Chondrocyte (in vitro differentiated cells): ENCODE measurements around the gene CPN2. TPM values are rescaled to one million over a fixed set of nuclear protein-coding genes. Genes with fewer than 3 reads are reported as not detected.

ENCODE experiments used
- DNase-seq: peaks from one replicate; pipeline ENCODE4 v3.0.0; 2021; ENCODE audit warnings: mixed read lengths, low spot score
- H3K27ac Mint-ChIP-seq: one replicate; pipeline ENCODE4 v1.8.0; 2021; ENCODE audit warnings: mild to moderate bottlenecking, moderate library complexity, mixed read lengths; ENCODE audit not compliant: unreplicated experiment
- H3K27me3 Mint-ChIP-seq: 2 replicates; pipeline ENCODE4 v1.8.0; 2021; ENCODE audit warnings: low read depth, mixed read lengths
- H3K36me3 Mint-ChIP-seq: 2 replicates; pipeline ENCODE4 v1.8.0; 2021; ENCODE audit warnings: low read depth, mixed read lengths
- H3K4me1 Mint-ChIP-seq: 2 replicates; pipeline ENCODE4 v1.8.0; 2021; ENCODE audit warnings: low read depth, mild to moderate bottlenecking, mixed read lengths
- H3K4me3 Mint-ChIP-seq: one replicate; pipeline ENCODE4 v1.8.0; 2021; ENCODE audit warnings: mild to moderate bottlenecking, moderate library complexity, mixed read lengths; ENCODE audit not compliant: unreplicated experiment
- H3K9me3 Mint-ChIP-seq: 2 replicates; pipeline ENCODE4 v1.8.0; 2021; ENCODE audit warnings: low read depth, mixed read lengths
- total RNA-seq: library from RNA; stranded (reverse); gene quantifications from 3 replicates; pipeline ENCODE4 v1.2.1, GENCODE V29; 2021
- TF ChIP-seq, protein P1 (sequence below): fragments of 200-600 bp; sonication (generic); IDR thresholded peaks from 2 replicates; pipeline ENCODE4 v1.5.0; 2021; ENCODE audit warnings: antibody characterized with exemption, mild to moderate bottlenecking, moderate library complexity

CPN2 gene
- total RNA-seq, 1 donor from 2014 or later = not detected

GRCh38 chr3:194322678-194323211 lies 28.4 kb downstream of the CPN2 start:
- Mint-ChIP-seq H3K9me3 (peaks cover 14% of the 10 kb centered on the region), H3K36me3 (peaks cover 3% of the 10 kb centered on the region), H3K27me3 (peaks cover 8% of the 10 kb centered on the region), H3K27ac (peak overlapping the region; percentile 62), H3K4me3 (no peak overlapping the region), H3K4me1 (peaks cover 14% of the 10 kb centered on the region)
- TF ChIP-seq, protein P1, sequence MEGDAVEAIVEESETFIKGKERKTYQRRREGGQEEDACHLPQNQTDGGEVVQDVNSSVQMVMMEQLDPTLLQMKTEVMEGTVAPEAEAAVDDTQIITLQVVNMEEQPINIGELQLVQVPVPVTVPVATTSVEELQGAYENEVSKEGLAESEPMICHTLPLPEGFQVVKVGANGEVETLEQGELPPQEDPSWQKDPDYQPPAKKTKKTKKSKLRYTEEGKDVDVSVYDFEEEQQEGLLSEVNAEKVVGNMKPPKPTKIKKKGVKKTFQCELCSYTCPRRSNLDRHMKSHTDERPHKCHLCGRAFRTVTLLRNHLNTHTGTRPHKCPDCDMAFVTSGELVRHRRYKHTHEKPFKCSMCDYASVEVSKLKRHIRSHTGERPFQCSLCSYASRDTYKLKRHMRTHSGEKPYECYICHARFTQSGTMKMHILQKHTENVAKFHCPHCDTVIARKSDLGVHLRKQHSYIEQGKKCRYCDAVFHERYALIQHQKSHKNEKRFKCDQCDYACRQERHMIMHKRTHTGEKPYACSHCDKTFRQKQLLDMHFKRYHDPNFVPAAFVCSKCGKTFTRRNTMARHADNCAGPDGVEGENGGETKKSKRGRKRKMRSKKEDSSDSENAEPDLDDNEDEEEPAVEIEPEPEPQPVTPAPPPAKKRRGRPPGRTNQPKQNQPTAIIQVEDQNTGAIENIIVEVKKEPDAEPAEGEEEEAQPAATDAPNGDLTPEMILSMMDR = no peak
- DNase-seq = peak; percentile 62

DNA sequence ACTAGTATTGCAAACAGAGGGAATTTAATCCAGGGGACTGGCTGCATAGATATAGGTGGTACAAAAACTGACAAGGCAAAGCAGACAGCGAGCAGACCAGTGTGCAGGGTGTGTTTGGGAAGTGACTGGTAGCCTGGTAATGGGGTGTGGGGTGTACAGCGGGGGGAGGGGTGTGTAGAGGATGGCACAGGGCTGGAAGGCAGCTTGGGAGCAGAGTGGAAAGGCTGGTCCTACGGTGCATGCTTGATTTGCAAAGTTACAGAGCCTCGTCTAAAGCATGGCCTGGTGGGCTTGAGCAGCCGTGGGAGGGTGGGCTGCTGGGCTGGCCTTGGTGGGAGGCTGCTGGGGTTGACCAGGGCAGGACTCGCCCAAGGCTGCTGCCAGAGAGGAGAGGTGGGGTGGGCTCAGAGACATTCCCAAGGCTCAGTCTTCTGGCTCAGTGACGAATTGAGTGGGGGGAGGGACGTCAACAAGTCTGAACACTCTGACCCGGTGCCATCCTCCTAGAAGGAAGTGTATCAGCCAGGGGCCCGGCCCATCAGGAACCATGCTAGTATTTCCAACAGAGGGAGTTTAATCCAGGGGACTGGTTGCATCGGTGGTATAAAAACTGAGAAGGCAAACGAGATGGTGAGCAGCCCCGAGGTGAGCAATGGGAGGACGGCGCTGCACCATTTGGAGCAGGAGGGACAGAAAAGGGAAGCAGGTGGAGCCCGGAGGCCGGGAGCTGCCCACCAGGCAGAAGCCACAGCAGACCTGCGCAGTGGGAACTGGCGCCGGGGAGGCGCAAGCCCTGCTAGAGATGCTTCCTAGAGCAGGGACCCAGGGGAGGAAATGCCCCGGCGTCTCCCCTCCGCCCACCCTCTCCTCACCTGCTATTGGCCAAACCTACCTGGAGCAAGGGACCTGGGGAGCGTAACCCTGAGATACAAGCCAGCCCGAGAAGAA lies 29.2 kb downstream of the CPN2 start:
- Mint-ChIP-seq H3K9me3 (peaks cover 14% of the 10 kb centered on the region), H3K4me3 (no peak overlapping the region), H3K27me3 (peaks cover 12% of the 10 kb centered on the region), H3K27ac (peak overlapping the region; percentile 62), H3K36me3 (peaks cover 5% of the 10 kb centered on the region), H3K4me1 (peaks cover 14% of the 10 kb centered on the region)
- TF ChIP-seq, protein P1 = no peak
- no peak for DNase-seq

- H3K4me3 Mint-ChIP-seq = no peak overlapping the region
- DNase-seq = peak; percentile 72
Measured at GRCh38 chr3:194320744-194321243, 30.3 kb downstream of the CPN2 start.

GRCh38 chr3:194320100-194320499 lies 31.0 kb downstream of the CPN2 start:
- peaks cover 18% of the 10 kb centered on the region for H3K4me1 Mint-ChIP-seq
- H3K9me3 Mint-ChIP-seq = peaks cover 14% of the 10 kb centered on the region
- DNase-seq = peak; percentile 34
- peaks cover 5% of the 10 kb centered on the region for H3K36me3 Mint-ChIP-seq
- peaks cover 21% of the 10 kb centered on the region for H3K27me3 Mint-ChIP-seq
- H3K4me3 Mint-ChIP-seq = no peak overlapping the region
- TF ChIP-seq, protein P1 = no peak
- no peak overlapping the region for H3K27ac Mint-ChIP-seq

More at GRCh38 chr3:194320744-194321243, 30.3 kb downstream of the CPN2 start:
- Mint-ChIP-seq H3K4me1 (peaks cover 14% of the 10 kb centered on the region), H3K27me3 (peaks cover 19% of the 10 kb centered on the region), H3K9me3 (peaks cover 14% of the 10 kb centered on the region), H3K36me3 (peaks cover 5% of the 10 kb centered on the region), H3K27ac (no peak overlapping the region)
- TF ChIP-seq, protein P1 = no peak

- Mint-ChIP-seq H3K27ac (no peak overlapping the region), H3K36me3 (peaks cover 5% of the 10 kb centered on the region), H3K9me3 (peaks cover 14% of the 10 kb centered on the region), H3K4me1 (peaks cover 20% of the 10 kb centered on the region), H3K4me3 (no peak overlapping the region), H3K27me3 (peaks cover 30% of the 10 kb centered on the region)
- TF ChIP-seq, protein P1 = no peak
- DNase-seq = no peak
Measured at GRCh38 chr3:194318511-194319161, 32.5 kb downstream of the CPN2 start.
